H9 (cell line): ENCODE data around the gene GALNT13. TPM values are rescaled to one million over a fixed set of nuclear protein-coding genes. Genes with fewer than 3 reads are reported as not detected.

Source experiments
- DNase-seq: peaks from one replicate; pipeline ENCODE4 v3.0.0-alpha.2; 2017
- H2AFZ ChIP-seq: one replicate; pipeline ENCODE4 v1.6.1; 2013; ENCODE audit warnings: mild to moderate bottlenecking, low read length, control low read depth, moderate library complexity
- H2AK5ac ChIP-seq: 2 replicates; pipeline ENCODE4 v1.6.1; 2013; ENCODE audit warnings: low read length, control low read depth, mixed read lengths; ENCODE audit not compliant: insufficient read length
- H2BK120ac ChIP-seq: one replicate; pipeline ENCODE4 v1.6.1; 2013; ENCODE audit warnings: low read depth, mild to moderate bottlenecking, low read length, control low read depth, inconsistent platforms; ENCODE audit not compliant: poor library complexity, severe bottlenecking
- H2BK12ac ChIP-seq: 2 replicates; pipeline ENCODE4 v1.6.1; 2013; ENCODE audit warnings: low read length, control low read depth, mixed read lengths, low read depth; ENCODE audit not compliant: insufficient read length
- H2BK15ac ChIP-seq: 2 replicates; pipeline ENCODE4 v1.6.1; 2013; ENCODE audit warnings: low read depth, low read length, control low read depth
- H2BK20ac ChIP-seq: one replicate; pipeline ENCODE4 v1.6.1; 2013; ENCODE audit warnings: low read depth, mild to moderate bottlenecking, low read length, control low read depth, inconsistent platforms; ENCODE audit not compliant: poor library complexity, severe bottlenecking
- H2BK5ac ChIP-seq: 2 replicates; pipeline ENCODE4 v1.6.1; 2013; ENCODE audit warnings: low read length, control low read depth, mixed read lengths; ENCODE audit not compliant: insufficient read length
- H3K14ac ChIP-seq: 2 replicates; pipeline ENCODE4 v1.6.1; 2013; ENCODE audit warnings: low read length, control low read depth; ENCODE audit not compliant: insufficient read depth
- H3K18ac ChIP-seq: 2 replicates; pipeline ENCODE4 v1.6.1; 2013; ENCODE audit warnings: low read depth, mild to moderate bottlenecking, mixed read lengths, low read length, control low read depth; ENCODE audit not compliant: insufficient read length
- H3K23ac ChIP-seq: 2 replicates; pipeline ENCODE4 v1.6.1; 2013; ENCODE audit warnings: low read length, control low read depth, mixed read lengths, low read depth; ENCODE audit not compliant: insufficient read length
- H3K23me2 ChIP-seq: 2 replicates; pipeline ENCODE4 v1.6.1; 2013; ENCODE audit warnings: low read depth, mild to moderate bottlenecking, mixed read lengths, low read length, control low read depth; ENCODE audit not compliant: insufficient read length, poor library complexity, severe bottlenecking
- H3K27ac ChIP-seq: 2 replicates; pipeline ENCODE4 v1.5.1; 2013; ENCODE audit warnings: low read length, control low read depth, mixed read lengths, low read depth; ENCODE audit not compliant: insufficient read length
- H3K27me3 ChIP-seq: 2 replicates; pipeline ENCODE4 v1.6.1; 2013; ENCODE audit warnings: low read length, control low read depth, inconsistent platforms; ENCODE audit not compliant: insufficient read depth
- H3K4ac ChIP-seq: 2 replicates; pipeline ENCODE4 v1.6.1; 2013; ENCODE audit warnings: low read depth, mild to moderate bottlenecking, control low read depth, inconsistent platforms, low read length, moderate library complexity
- H3K4me1 ChIP-seq: 2 replicates; pipeline ENCODE4 v1.6.1; 2013; ENCODE audit warnings: low read length, control low read depth, inconsistent platforms; ENCODE audit not compliant: insufficient read depth
- H3K4me2 ChIP-seq: 2 replicates; pipeline ENCODE4 v1.6.1; 2013; ENCODE audit warnings: low read length, control low read depth, mixed read lengths; ENCODE audit not compliant: insufficient read length, insufficient read depth
- H3K56ac ChIP-seq: 2 replicates; pipeline ENCODE4 v1.6.1; 2013; ENCODE audit warnings: low read depth, mild to moderate bottlenecking, mixed read lengths, low read length, control low read depth; ENCODE audit not compliant: insufficient read length
- H3K79me1 ChIP-seq: 2 replicates; pipeline ENCODE4 v1.6.1; 2013; ENCODE audit warnings: low read depth, mild to moderate bottlenecking, moderate library complexity, low read length, control low read depth, inconsistent platforms; ENCODE audit not compliant: insufficient read depth, poor library complexity, severe bottlenecking
- H3K79me2 ChIP-seq: 2 replicates; pipeline ENCODE4 v1.6.1; 2013; ENCODE audit warnings: low read length, control low read depth, inconsistent platforms; ENCODE audit not compliant: insufficient read depth
- H3K9ac ChIP-seq: 2 replicates; pipeline ENCODE4 v1.6.1; 2013; ENCODE audit warnings: low read length, control low read depth, mixed read lengths; ENCODE audit not compliant: insufficient read length; ENCODE audit errors: extremely low read depth
- H3K9me3 ChIP-seq: one replicate; pipeline ENCODE4 v1.6.1; 2013; ENCODE audit warnings: low read depth, low read length, inconsistent platforms; ENCODE audit not compliant: control insufficient read depth
- H3T11ph ChIP-seq: one replicate; pipeline ENCODE4 v1.6.1; 2013; ENCODE audit warnings: mild to moderate bottlenecking, low read length, control low read depth, inconsistent platforms
- H4K20me1 ChIP-seq: one replicate; pipeline ENCODE4 v1.6.1; 2013; ENCODE audit not compliant: control insufficient read depth, insufficient read length, insufficient read depth
- H4K5ac ChIP-seq: 2 replicates; pipeline ENCODE4 v1.6.1; 2013; ENCODE audit warnings: low read depth, mild to moderate bottlenecking, mixed read lengths, low read length, control low read depth; ENCODE audit not compliant: insufficient read length
- H4K8ac ChIP-seq: replicated peaks from 2 replicates; pipeline ENCODE4 v1.6.1; 2013; ENCODE audit warnings: low read length, control low read depth, mixed read lengths, low read depth; ENCODE audit not compliant: insufficient read length
- H4K91ac ChIP-seq: 2 replicates; pipeline ENCODE4 v1.6.1; 2013; ENCODE audit warnings: low read depth, mild to moderate bottlenecking, moderate library complexity, mixed read lengths, low read length, control low read depth; ENCODE audit not compliant: insufficient read length
- H3K27ac Mint-ChIP-seq, 3 experiments: 2 replicates in 2 of 3; 3 replicates in 1 of 3; pipeline ENCODE4 v1.8.0; 2020 to 2021; ENCODE audit warnings: mixed read lengths in 3 of 3, mild to moderate bottlenecking in 1 of 3, moderate library complexity in 1 of 3
- H3K27me3 Mint-ChIP-seq: 2 replicates; pipeline ENCODE4 v1.8.0; 2021; ENCODE audit warnings: low read depth, mild to moderate bottlenecking, moderate library complexity, mixed read lengths
- H3K36me3 Mint-ChIP-seq, 3 experiments: 2 replicates in 2 of 3; 3 replicates in 1 of 3; pipeline ENCODE4 v1.8.0; 2020 to 2021; ENCODE audit warnings: low read depth in 3 of 3, mixed read lengths in 3 of 3; ENCODE audit not compliant: insufficient read depth in 1 of 3
- H3K4me1 Mint-ChIP-seq, 2 experiments: 2 replicates each; pipeline ENCODE4 v1.8.0; 2020; ENCODE audit warnings: mixed read lengths in 2 of 2
- H3K4me3 Mint-ChIP-seq, 2 experiments: 2 replicates in 1 of 2; 3 replicates in 1 of 2; pipeline ENCODE4 v1.8.0; 2020 to 2021; ENCODE audit warnings: mild to moderate bottlenecking in 2 of 2, mixed read lengths in 2 of 2, moderate library complexity in 1 of 2
- H3K9me3 Mint-ChIP-seq, 2 experiments: 2 replicates in 1 of 2; 3 replicates in 1 of 2; pipeline ENCODE4 v1.8.0; 2020; ENCODE audit warnings: mild to moderate bottlenecking in 2 of 2, mixed read lengths in 2 of 2, moderate library complexity in 1 of 2
- WGBS: extraction: QIAGEN DNeasy Blood & Tissue Kit; methylation state at CpG from one replicate; pipeline ENCODE4 v1.1.7; 2013; ENCODE audit warnings: missing lambda C conversion rate, low lambda C conversion rate, mixed read lengths; ENCODE audit not compliant: insufficient read length; ENCODE audit errors: extremely low coverage; 5-methylcytosine and 5-hydroxymethylcytosine counted together
- total RNA-seq: library from RNA; stranded (reverse); gene quantifications from 2 replicates; pipeline ENCODE4 v1.2.1, GENCODE V29; 2021
- TF ChIP-seq, protein P1 (sequence below): fragments of 200-600 bp; sonication (generic); conservative IDR thresholded peaks from 3 replicates; pipeline ENCODE4 v1.8.0; 2021; ENCODE audit warnings: antibody characterized with exemption, mild to moderate bottlenecking

Gene GALNT13
- total RNA-seq, 1 experiment from 2014 or later: 6.6 TPM

DNA sequence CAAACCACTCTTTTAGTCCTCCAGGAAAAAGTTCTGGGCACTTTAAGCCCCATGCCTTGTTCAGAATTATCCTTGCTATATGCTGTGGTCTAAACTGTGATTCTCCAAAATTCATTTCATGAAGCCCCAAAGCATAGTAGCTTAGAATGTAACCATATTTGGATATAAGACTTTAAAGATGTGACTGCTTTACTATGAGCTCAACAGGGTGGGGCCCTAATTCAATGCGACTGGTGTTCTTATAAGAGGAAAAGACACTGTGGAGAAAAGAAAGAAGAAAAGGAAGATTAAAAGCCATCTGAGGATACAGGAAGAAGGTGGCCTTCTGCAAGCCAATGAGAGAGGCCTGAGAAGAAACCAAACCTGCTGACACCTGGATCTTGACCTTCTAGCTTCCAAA lies 174.8 kb downstream of the GALNT13 start:
- TF ChIP-seq, protein P1, sequence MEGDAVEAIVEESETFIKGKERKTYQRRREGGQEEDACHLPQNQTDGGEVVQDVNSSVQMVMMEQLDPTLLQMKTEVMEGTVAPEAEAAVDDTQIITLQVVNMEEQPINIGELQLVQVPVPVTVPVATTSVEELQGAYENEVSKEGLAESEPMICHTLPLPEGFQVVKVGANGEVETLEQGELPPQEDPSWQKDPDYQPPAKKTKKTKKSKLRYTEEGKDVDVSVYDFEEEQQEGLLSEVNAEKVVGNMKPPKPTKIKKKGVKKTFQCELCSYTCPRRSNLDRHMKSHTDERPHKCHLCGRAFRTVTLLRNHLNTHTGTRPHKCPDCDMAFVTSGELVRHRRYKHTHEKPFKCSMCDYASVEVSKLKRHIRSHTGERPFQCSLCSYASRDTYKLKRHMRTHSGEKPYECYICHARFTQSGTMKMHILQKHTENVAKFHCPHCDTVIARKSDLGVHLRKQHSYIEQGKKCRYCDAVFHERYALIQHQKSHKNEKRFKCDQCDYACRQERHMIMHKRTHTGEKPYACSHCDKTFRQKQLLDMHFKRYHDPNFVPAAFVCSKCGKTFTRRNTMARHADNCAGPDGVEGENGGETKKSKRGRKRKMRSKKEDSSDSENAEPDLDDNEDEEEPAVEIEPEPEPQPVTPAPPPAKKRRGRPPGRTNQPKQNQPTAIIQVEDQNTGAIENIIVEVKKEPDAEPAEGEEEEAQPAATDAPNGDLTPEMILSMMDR: no peak
- H3K4me1 Mint-ChIP-seq: no peaks in the 10 kb centered on the region
- Histone ChIP-seq H3K79me1 (no peaks in the 10 kb centered on the region), H3K14ac (no peak overlapping the region), H4K20me1 (no peaks in the 10 kb centered on the region), H4K91ac (no peak overlapping the region), H2BK5ac (no peak overlapping the region), H2BK20ac (no peak overlapping the region), H2AK5ac (no peak overlapping the region), H3K79me2 (no peaks in the 10 kb centered on the region), H3K27ac (no peak overlapping the region), H3K56ac (no peak overlapping the region), H2BK12ac (no peak overlapping the region), H2BK120ac (no peak overlapping the region), H3K4me2 (no peak overlapping the region), H3K9ac (no peak overlapping the region), H3K9me3 (no peaks in the 10 kb centered on the region), H2BK15ac (no peak overlapping the region), H3K23me2 (no peaks in the 10 kb centered on the region), H3T11ph (no peak overlapping the region), H4K5ac (no peak overlapping the region), H3K4me1 (no peaks in the 10 kb centered on the region), H3K27me3 (no peaks in the 10 kb centered on the region), H3K18ac (no peak overlapping the region), H3K23ac (no peak overlapping the region), H3K4ac (no peak overlapping the region), H2AFZ (no peak overlapping the region), H4K8ac (no peak overlapping the region)
- WGBS: no CpG with 5 or more reads among the region's 1 CpG
- H3K36me3 Mint-ChIP-seq: no peaks in the 10 kb centered on the region
- H3K4me3 Mint-ChIP-seq: no peak overlapping the region
- no peak overlapping the region for H3K27ac Mint-ChIP-seq
- no peak for DNase-seq
- no peaks in the 10 kb centered on the region for H3K27me3 Mint-ChIP-seq
- no peaks in the 10 kb centered on the region for H3K9me3 Mint-ChIP-seq
